HS-27A (cell line): ENCODE data around the gene ZNF618.

ENCODE experiments used
- DNase-seq: peaks from one replicate; pipeline ENCODE4 v3.0.0-alpha.2; 2012; ENCODE audit warnings: low read depth, missing footprints

ZNF618 gene

GRCh38 chr9:114001794-114002261 lies 125.7 kb downstream of the ZNF618 start:
- no peak for DNase-seq

GRCh38 chr9:114002271-114002985 lies 126.3 kb downstream of the ZNF618 start:
- DNase-seq = no peak

GRCh38 chr9:114002986-114003350 lies 126.9 kb downstream of the ZNF618 start:
- DNase-seq = no peak

GRCh38 chr9:114003351-114003750 lies 127.2 kb downstream of the ZNF618 start:
- no peak for DNase-seq

- no peak for DNase-seq
These were observed 127.6 kb downstream of the ZNF618 start for GRCh38 chr9:114003758-114004157.

GRCh38 chr9:114004221-114004716 lies 128.2 kb downstream of the ZNF618 start:
- DNase-seq = no peak

- no peak for DNase-seq
These were observed 129.5 kb downstream of the ZNF618 start for GRCh38 chr9:114005371-114006154.

- no peak for DNase-seq
These were observed 130.0 kb downstream of the ZNF618 start for GRCh38 chr9:114006155-114006550.

- no peak for DNase-seq
These were observed 131.0 kb downstream of the ZNF618 start for GRCh38 chr9:114006931-114007691.

- DNase-seq = no peak
These were observed 132.0 kb downstream of the ZNF618 start for GRCh38 chr9:114007991-114008666.

- DNase-seq = no peak
These were observed 132.7 kb downstream of the ZNF618 start for GRCh38 chr9:114008667-114009410.

- DNase-seq = no peak
These were observed 135.2 kb downstream of the ZNF618 start for GRCh38 chr9:114011313-114011712.

- DNase-seq = no peak
These were observed 136.0 kb downstream of the ZNF618 start for GRCh38 chr9:114012126-114012525.

- DNase-seq = no peak
These were observed 137.9 kb downstream of the ZNF618 start for GRCh38 chr9:114014044-114014443.

GRCh38 chr9:114015607-114016006 lies 139.5 kb downstream of the ZNF618 start:
- DNase-seq = no peak

- no peak for DNase-seq
These were observed 140.0 kb downstream of the ZNF618 start for GRCh38 chr9:114016101-114016500.

- no peak for DNase-seq
These were observed 140.7 kb downstream of the ZNF618 start for GRCh38 chr9:114016629-114017423.

- no peak for DNase-seq
These were observed 141.9 kb downstream of the ZNF618 start for GRCh38 chr9:114017741-114018715.

GRCh38 chr9:114021578-114021977 lies 145.5 kb downstream of the ZNF618 start:
- DNase-seq = no peak
